ENCODE results near the gene GRB7. TPM values are rescaled to one million over a fixed set of nuclear protein-coding genes. Genes with fewer than 3 reads are reported as not detected.

Gene GRB7
- total and polyA plus RNA-seq, 4 experiments from 2014 or later, result not detected

DNA sequence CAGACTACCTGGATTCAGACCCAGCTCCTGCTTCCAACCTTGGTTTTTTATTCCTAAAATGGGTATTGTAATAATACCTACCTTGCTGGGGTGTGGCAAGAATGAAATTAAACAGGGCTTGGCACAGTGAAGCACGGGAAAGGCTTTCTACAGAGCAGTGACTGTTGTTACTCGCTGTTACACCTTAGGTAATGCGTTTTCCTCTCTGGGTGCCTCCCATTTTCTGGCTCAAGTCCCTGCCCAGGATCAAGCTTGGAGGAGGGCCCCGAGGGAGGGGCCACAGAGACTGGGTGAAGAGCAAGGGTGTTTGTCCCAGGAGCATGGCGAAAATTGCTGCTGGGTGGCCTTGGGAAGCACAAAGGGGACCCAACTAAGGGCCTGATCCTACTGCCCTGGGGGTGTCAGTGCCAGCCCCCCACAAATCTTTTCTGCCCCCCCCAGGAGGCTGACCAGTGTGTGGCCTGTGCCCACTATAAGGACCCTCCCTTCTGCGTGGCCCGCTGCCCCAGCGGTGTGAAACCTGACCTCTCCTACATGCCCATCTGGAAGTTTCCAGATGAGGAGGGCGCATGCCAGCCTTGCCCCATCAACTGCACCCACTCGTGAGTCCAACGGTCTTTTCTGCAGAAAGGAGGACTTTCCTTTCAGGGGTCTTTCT lies 20.7 kb upstream of the GRB7 start:
- Mint-ChIP-seq H3K9me3 (no peaks in the 10 kb centered on the region), H3K4me1 (no peaks in the 10 kb centered on the region), H3K4me3 (no peak overlapping the region), H3K27ac (no peak overlapping the region), H3K27me3 (no peaks in the 10 kb centered on the region), H3K36me3 (no peaks in the 10 kb centered on the region)
- POLR2A ChIA-PET (ENCODE audit: partially characterized antibody), result no interaction called here
- no peak overlapping the region for H3K27ac ChIP-seq (ENCODE audit: low read depth, low read length)
- H3K36me3 ChIP-seq (ENCODE audit: insufficient read depth, low read length), result no peaks in the 10 kb centered on the region
- no peak overlapping the region for H3K4me3 ChIP-seq (ENCODE audit: low read length in 2 of 2)
- no peaks in the 10 kb centered on the region for H3K27me3 ChIP-seq (ENCODE audit: insufficient read depth, low read length)
- DNase-seq, result no peak
- H3K4me1 ChIP-seq (ENCODE audit: insufficient read depth, low read length), result no peaks in the 10 kb centered on the region
- intact Hi-C loops (cut with micrococcal nuclease), result no loop called here
- CTCF ChIA-PET (ENCODE audit: partially characterized antibody), result no interaction called here
- H3K9me3 ChIP-seq (ENCODE audit: control insufficient read depth in 1 of 2, low read length in 2 of 2), result no peaks in the 10 kb centered on the region

DNA sequence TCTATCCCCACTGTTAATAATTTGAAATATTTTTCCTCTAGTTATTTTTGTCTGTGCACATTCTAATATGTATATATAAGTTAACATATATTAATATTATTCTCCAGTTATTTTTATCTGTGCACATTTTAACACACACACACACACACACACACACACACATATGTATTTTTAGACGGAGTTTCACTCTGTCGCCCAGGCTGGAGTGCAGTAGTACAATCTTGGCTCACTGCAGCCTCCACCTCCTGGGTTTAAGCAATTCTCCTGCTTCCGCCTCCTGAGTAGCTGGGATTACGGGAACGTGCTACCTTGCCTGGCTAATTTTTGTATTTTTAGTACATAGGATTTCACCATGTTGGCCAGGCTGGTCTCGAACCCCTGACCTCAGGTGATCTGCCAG lies 20.1 kb upstream of the GRB7 start:
- POLR2A ChIA-PET (ENCODE audit: partially characterized antibody), result no interaction called here
- H3K9me3 Mint-ChIP-seq, result no peaks in the 10 kb centered on the region
- intact Hi-C loops (cut with micrococcal nuclease), result no loop called here

DNA sequence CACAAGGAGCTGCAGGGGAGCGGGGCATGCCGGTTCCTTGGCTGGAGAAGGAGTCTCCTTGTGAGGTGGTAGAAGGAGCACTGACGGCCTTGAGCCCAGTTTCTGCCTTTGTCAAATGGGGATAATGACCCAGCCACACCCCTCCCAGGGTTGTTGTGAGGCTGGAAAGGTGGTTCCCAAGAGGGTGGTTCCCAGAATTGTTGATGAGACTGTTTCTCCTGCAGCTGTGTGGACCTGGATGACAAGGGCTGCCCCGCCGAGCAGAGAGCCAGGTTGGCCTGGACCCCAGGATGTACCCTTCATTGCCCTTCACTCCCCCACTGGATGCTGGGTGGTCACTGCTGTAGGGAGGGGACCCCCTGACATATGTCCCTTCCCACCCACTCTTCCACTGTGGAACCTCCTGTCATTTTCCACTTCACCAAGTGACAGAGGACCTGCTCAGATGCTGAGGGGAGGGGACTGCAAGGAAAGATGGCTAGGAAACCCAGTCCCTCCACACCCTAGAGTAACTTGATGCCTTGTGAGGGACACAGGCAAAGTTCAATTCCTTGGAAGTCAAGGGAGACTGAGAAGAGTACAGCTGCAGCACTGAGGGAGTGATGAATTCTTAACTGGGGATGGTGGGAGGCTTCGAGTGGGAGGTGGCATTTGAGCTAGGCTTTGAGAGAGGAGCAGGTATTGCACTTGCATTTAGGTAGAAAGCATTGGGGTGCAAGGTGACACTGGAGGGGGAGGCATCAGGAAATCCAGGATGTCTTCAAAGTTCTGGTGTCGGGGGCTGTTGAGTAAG lies 18.0 kb upstream of the GRB7 start:
- H3K27ac Mint-ChIP-seq, result no peak overlapping the region
- POLR2A ChIA-PET (ENCODE audit: partially characterized antibody), result interaction anchor here (1.2 to 1.8 kb wide), 3 partner anchors 10 to 31 kb away, joined by 3 to 6 read pairs (median 3); partner anchors contain the start of genes ERBB2 and MIEN1
- H3K4me3 Mint-ChIP-seq, result no peak overlapping the region
- intact Hi-C loops (cut with micrococcal nuclease), result no loop called here
- H3K9me3 Mint-ChIP-seq, result no peaks in the 10 kb centered on the region
- no peak overlapping the region for H3K4me3 ChIP-seq (ENCODE audit: low read length in 2 of 2)
- H3K9me3 ChIP-seq (ENCODE audit: control insufficient read depth in 1 of 2, low read length in 2 of 2), result no peaks in the 10 kb centered on the region
- H3K27me3 ChIP-seq (ENCODE audit: insufficient read depth, low read length), result no peaks in the 10 kb centered on the region
- peaks cover 0 to 3% of the 10 kb centered on the region in 2 donors for H3K36me3 Mint-ChIP-seq
- no peaks in the 10 kb centered on the region for H3K4me1 Mint-ChIP-seq
- no peak for DNase-seq
- H3K4me1 ChIP-seq (ENCODE audit: insufficient read depth, low read length), result no peaks in the 10 kb centered on the region
- CTCF ChIA-PET (ENCODE audit: partially characterized antibody), result interaction anchor here (0.7 to 1.5 kb wide), 3 partner anchors 10 to 98 kb away, joined by 3 to 4 read pairs (median 3); partner anchors contain the start of gene MIEN1
- H3K36me3 ChIP-seq (ENCODE audit: insufficient read depth, low read length), result no peaks in the 10 kb centered on the region
- H3K27ac ChIP-seq (ENCODE audit: low read depth, low read length), result no peak overlapping the region
- H3K27me3 Mint-ChIP-seq, result no peaks in the 10 kb centered on the region

More for the DNA sequence above, 20.1 kb upstream of the GRB7 start:
- Histone ChIP-seq H3K9me3 (ENCODE audit: control insufficient read depth in 1 of 2, low read length in 2 of 2) (no peaks in the 10 kb centered on the region), H3K27me3 (ENCODE audit: insufficient read depth, low read length) (no peaks in the 10 kb centered on the region), H3K27ac (ENCODE audit: low read depth, low read length) (no peak overlapping the region), H3K36me3 (ENCODE audit: insufficient read depth, low read length) (no peaks in the 10 kb centered on the region), H3K4me1 (ENCODE audit: insufficient read depth, low read length) (no peaks in the 10 kb centered on the region), H3K4me3 (ENCODE audit: low read length in 2 of 2) (no peak overlapping the region)
- Mint-ChIP-seq H3K27me3 (no peaks in the 10 kb centered on the region), H3K36me3 (no peaks in the 10 kb centered on the region), H3K4me3 (no peak overlapping the region), H3K4me1 (no peaks in the 10 kb centered on the region), H3K27ac (no peak overlapping the region)
- no peak for DNase-seq
- CTCF ChIA-PET (ENCODE audit: partially characterized antibody), result no interaction called here

DNA sequence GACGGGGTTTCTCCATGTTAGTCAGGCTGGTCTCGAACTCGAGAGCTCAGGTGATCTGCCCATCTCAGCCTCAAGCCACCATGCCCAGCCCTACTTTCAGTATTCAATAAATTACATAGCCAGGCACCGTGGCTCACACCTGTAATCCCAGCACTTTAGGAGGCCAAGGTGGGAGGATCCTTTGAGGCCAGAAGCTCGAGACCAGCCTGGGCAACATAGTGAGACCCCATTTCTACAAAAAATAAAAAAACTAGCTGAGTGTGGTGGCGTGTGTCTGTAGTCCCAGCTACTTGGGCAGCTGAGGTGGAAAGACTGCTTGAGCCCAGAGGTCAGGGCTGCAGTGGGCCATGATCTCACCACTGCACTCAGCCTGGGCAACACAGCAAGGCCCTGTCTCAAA lies 15.6 kb upstream of the GRB7 start:
- CTCF ChIA-PET (ENCODE audit: partially characterized antibody), result interaction anchor here (1.1 to 1.4 kb wide), 2 partner anchors 67 to 100 kb away, joined by 3 to 4 read pairs; no protein-coding TSS in a partner anchor
- no peak overlapping the region for H3K4me3 Mint-ChIP-seq

DNA sequence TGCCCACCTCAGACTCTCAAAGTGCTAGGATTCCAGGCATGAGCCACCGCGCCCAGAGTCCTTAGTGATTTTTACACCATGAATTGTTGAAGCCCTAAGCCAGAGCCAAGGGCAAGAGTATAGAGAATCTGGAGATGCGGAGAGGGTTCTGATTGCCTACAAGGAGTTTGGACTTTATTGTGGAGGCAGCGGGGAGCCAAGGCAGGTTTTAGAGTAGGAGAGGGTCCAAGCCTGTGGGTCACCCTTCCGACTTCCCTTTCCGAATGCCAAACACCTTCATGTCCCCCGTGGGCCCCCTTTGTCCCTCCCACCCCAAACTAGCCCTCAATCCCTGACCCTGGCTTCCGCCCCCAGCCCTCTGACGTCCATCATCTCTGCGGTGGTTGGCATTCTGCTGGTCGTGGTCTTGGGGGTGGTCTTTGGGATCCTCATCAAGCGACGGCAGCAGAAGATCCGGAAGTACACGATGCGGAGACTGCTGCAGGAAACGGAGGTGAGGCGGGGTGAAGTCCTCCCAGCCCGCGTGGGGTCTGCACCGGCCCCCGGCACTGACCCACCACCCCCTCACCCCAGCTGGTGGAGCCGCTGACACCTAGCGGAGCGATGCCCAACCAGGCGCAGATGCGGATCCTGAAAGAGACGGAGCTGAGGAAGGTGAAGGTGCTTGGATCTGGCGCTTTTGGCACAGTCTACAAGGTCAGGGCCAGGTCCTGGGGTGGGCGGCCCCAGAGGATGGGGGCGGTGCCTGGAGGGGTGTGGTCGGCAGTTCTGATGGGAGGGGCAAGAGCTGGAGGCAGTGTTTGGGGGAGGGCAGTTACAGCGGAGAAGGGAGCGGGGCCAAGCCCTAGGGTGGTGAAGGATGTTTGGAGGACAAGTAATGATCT lies 14.5 kb upstream of the GRB7 start:
- Histone ChIP-seq H3K27me3 (ENCODE audit: insufficient read depth, low read length) (no peaks in the 10 kb centered on the region), H3K4me1 (ENCODE audit: insufficient read depth, low read length) (no peaks in the 10 kb centered on the region), H3K27ac (ENCODE audit: low read depth, low read length) (no peak overlapping the region), H3K9me3 (ENCODE audit: control insufficient read depth in 1 of 2, low read length in 2 of 2) (no peaks in the 10 kb centered on the region), H3K4me3 (ENCODE audit: low read length in 2 of 2) (no peak overlapping the region), H3K36me3 (ENCODE audit: insufficient read depth, low read length) (no peaks in the 10 kb centered on the region)
- H3K9me3 Mint-ChIP-seq, result no peaks in the 10 kb centered on the region
- DNase-seq, result no peak
- H3K27ac Mint-ChIP-seq, result no peak overlapping the region
- ChIA-PET POLR2A (ENCODE audit: partially characterized antibody) (no interaction called here), CTCF (ENCODE audit: partially characterized antibody) (interaction anchor here (1.1 to 1.4 kb wide), 2 partner anchors 68 to 102 kb away, joined by 3 to 4 read pairs; no protein-coding TSS in a partner anchor)
- peaks cover 0 to 12% (median under 1%) of the 10 kb centered on the region in 4 donors for H3K4me1 Mint-ChIP-seq
- intact Hi-C loops (cut with micrococcal nuclease), result no loop called here
- peaks cover 7 to 10% of the 10 kb centered on the region in 2 donors for H3K36me3 Mint-ChIP-seq
- no peak overlapping the region for H3K4me3 Mint-ChIP-seq
- no peaks in the 10 kb centered on the region for H3K27me3 Mint-ChIP-seq

More for the DNA sequence above, 15.6 kb upstream of the GRB7 start:
- no peak overlapping the region for H3K27ac Mint-ChIP-seq
- H3K27me3 Mint-ChIP-seq, result no peaks in the 10 kb centered on the region
- H3K36me3 Mint-ChIP-seq, result peaks cover 6% of the 10 kb centered on the region in 2 donors
- no peak overlapping the region for H3K4me3 ChIP-seq (ENCODE audit: low read length in 2 of 2)
- H3K9me3 Mint-ChIP-seq, result no peaks in the 10 kb centered on the region
- H3K9me3 ChIP-seq (ENCODE audit: control insufficient read depth in 1 of 2, low read length in 2 of 2), result no peaks in the 10 kb centered on the region
- H3K27me3 ChIP-seq (ENCODE audit: insufficient read depth, low read length), result no peaks in the 10 kb centered on the region
- H3K4me1 Mint-ChIP-seq, result peaks cover 0 to 8% (median under 1%) of the 10 kb centered on the region in 4 donors
- DNase-seq, result no peak
- POLR2A ChIA-PET (ENCODE audit: partially characterized antibody), result no interaction called here
- H3K4me1 ChIP-seq (ENCODE audit: insufficient read depth, low read length), result no peaks in the 10 kb centered on the region
- intact Hi-C loops (cut with micrococcal nuclease), result no loop called here
- H3K27ac ChIP-seq (ENCODE audit: low read depth, low read length), result no peak overlapping the region
- H3K36me3 ChIP-seq (ENCODE audit: insufficient read depth, low read length), result no peaks in the 10 kb centered on the region

DNA sequence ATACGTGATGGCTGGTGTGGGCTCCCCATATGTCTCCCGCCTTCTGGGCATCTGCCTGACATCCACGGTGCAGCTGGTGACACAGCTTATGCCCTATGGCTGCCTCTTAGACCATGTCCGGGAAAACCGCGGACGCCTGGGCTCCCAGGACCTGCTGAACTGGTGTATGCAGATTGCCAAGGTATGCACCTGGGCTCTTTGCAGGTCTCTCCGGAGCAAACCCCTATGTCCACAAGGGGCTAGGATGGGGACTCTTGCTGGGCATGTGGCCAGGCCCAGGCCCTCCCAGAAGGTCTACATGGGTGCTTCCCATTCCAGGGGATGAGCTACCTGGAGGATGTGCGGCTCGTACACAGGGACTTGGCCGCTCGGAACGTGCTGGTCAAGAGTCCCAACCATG lies 13.0 kb upstream of the GRB7 start:
- Histone ChIP-seq H3K27ac (ENCODE audit: low read depth, low read length) (no peak overlapping the region), H3K27me3 (ENCODE audit: insufficient read depth, low read length) (no peaks in the 10 kb centered on the region), H3K4me3 (ENCODE audit: low read length in 2 of 2) (no peak overlapping the region), H3K4me1 (ENCODE audit: insufficient read depth, low read length) (peaks cover 10% of the 10 kb centered on the region), H3K36me3 (ENCODE audit: insufficient read depth, low read length) (peaks cover 12% of the 10 kb centered on the region), H3K9me3 (ENCODE audit: control insufficient read depth in 1 of 2, low read length in 2 of 2) (no peaks in the 10 kb centered on the region)
- intact Hi-C loops (cut with micrococcal nuclease), result no loop called here
- no peak for DNase-seq
- no peaks in the 10 kb centered on the region for H3K9me3 Mint-ChIP-seq
- ChIA-PET POLR2A (ENCODE audit: partially characterized antibody) (no interaction called here), CTCF (ENCODE audit: partially characterized antibody) (no interaction called here)
- H3K27me3 Mint-ChIP-seq, result no peaks in the 10 kb centered on the region
- H3K36me3 Mint-ChIP-seq, result peaks cover 12 to 21% of the 10 kb centered on the region in 2 donors
- no peak overlapping the region for H3K27ac Mint-ChIP-seq
- no peak overlapping the region for H3K4me3 Mint-ChIP-seq
- H3K4me1 Mint-ChIP-seq, result peaks cover 3 to 25% (median 9%) of the 10 kb centered on the region in 4 donors
